HG03354 (cell line): Measurements from ENCODE around the gene EXD3.
"Not testable (repeated sequence)": the region's sequence is repeated elsewhere in the genome, so short reads cannot be mapped to it uniquely, and the experiment has no call there.

Experiments
- ATAC-seq: cut with Tn5 transposase; IDR thresholded peaks from one replicate; pipeline ENCODE4 v1.9.1; 2021; ENCODE audit warnings: mild to moderate bottlenecking; ENCODE audit not compliant: unreplicated experiment, poor library complexity, severe bottlenecking

The EXD3 gene

GRCh38 chr9:137272241-137273094 is 150.5 kb downstream of the EXD3 start:
- ATAC-seq: no peak

DNA sequence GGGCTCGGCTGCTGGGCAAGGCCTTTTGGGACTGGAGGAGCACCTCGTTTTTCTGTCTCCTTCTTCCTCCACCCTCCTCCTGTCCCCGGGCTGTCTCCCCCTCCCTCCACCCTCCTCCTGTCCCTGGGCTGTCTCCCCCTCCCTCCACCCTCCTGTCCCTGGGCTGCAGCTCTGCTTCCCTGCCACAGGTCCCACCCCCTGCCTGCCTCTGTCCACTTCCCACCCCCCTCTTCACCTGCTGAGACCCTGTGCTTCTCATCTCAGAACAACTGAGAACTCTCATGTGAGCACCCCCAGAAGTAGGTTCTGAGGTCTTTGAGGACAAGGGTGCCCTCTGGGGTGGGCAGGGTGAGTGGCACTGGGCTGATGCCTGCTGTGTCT is 151.3 kb downstream of the EXD3 start:
- no peak for ATAC-seq

DNA sequence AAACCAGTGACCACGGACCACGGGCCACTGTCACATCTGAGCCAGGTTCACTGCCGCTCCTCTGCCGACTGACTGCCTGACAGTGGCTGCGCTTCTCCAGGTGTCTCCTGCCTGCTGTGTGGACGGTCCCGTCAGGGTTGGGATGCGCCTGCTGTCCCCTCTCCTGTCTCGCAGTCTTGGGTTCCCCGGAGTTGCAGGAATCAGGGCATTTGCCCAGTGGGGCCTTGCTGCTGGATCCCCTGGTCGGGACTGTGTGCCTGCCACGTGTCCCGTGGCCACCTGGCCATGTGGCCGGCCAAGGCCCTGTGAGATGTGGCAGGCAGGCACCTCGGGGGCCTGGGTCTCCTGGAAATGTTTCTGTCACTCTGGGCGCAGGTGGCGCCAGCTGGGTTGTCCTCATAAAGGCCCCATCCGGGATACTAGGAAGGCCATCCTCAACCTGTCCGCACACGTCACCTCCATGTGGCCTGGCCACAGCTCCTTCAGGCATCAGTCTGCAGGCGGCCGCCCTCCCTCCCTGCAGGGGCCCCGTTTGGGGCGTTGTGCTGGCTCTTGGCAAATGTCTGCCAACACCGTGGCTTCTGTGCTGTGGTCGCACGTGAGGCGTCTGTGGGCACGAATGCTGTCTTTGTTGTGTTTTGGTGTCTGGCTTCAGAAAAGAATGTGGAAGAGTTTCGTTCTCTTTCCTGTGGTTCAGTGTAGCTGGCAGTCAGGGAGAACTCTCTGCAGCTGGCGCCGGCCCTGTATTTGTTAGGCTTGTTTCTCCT is 151.8 kb downstream of the EXD3 start:
- ATAC-seq: no peak

GRCh38 chr9:137269231-137269772 is 153.7 kb downstream of the EXD3 start:
- ATAC-seq: no peak

- ATAC-seq: no peak
Measured at GRCh38 chr9:137268538-137269201, 154.3 kb downstream of the EXD3 start.

DNA sequence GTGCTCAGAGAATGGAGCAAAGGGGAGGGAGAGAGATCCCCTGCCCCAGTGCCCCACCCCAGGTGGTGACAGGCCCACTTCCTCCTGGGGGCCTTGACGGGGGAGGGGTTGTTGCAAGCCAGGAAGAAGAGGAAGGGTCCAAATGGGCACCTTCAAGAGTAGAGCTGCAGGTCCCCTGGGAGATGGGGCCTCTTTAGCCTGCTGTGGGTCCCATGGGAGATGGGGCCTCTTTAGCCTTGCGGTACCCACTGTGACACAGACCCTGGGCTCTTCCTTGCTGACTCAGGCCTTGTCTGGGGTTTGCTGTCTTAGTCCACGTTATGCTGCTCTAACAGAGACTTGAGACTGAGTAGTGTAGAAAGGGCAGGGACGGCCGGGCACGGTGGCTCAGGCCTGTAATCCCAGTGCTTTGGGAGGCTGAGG is 155.0 kb downstream of the EXD3 start:
- ATAC-seq: no peak

DNA sequence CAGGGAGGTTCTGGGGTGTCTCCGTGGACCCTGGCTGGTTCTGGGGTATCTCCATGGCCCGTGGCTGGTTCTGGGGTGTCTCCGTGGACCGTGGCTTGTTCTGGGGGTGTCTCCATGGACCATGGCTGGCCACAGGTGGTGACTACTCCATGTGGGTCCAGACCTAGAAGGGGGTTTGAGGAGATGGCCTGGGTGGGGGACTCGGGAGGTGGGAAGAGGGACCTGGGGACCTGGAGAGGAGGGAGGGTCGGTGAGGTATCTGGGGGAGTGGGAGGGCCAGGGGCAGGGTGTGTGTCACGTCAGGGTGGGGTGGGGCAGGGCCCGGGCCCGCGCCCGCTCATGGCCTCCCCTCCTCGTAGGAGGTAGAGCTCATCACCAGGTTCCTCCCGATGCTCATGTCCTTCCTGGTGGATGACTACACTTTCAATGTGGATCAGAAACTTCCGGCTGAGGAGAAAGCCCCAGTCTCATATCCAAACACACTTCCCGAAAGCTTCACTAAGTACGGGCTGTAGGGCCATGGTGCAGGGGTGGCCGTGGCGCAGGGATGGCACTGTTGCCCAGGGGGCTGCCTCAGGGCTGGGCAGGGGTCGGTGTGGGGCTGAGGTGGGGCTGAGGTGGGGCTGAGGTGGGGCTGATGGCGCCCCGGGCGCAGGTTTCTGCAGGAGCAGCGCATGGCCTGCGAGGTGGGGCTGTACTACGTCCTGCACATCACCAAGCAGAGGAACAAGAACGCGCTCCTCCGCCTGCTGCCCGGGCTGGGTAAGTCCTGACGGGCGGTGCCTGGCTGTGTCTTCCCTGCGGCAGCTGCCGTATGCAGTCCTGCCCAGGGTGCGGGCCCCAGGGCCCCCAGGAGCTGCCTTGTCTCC is 156.1 kb downstream of the EXD3 start:
- no peak for ATAC-seq

DNA sequence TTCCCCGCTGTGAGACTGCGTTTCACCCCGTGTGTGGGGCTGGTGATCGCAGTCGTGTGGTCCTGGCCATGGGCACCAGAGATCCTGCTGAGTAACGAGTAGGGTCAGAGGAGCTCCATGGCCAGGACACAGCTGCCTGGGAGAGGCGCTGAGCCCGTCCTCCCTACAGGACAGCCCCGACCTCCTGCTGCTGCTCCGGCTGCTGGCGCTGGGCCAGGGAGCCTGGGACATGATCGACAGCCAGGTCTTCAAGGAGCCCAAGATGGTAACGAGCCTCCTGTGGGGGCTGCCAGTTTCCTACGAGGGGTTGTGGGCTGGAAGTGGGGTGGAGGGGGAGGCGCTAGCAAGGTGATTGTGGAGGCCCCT is 156.8 kb downstream of the EXD3 start:
- no peak for ATAC-seq

GRCh38 chr9:137265496-137266161 is 157.3 kb downstream of the EXD3 start:
- ATAC-seq: no peak

GRCh38 chr9:137264067-137264466 is 158.9 kb downstream of the EXD3 start:
- ATAC-seq: no peak

DNA sequence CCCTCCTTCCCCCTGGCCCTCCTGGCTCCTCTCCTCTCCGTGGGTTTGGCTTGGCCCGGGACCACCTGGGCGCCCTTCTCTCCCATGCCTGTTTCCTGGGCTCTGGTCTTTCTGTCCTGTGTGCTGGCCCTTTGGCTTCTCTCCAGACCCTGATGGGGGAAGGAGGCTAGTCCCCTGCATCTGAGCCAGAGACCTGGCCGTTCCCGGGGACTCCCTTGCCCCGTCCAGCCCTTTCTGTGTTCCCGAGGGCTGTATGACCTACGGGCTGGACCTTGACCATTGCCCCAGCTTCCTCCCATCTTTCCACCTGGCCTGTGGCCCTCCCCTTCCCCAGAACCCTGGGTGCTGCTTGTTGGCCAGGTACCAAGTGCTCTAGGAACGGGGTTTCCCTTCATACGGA is 159.5 kb downstream of the EXD3 start:
- ATAC-seq: no peak

DNA sequence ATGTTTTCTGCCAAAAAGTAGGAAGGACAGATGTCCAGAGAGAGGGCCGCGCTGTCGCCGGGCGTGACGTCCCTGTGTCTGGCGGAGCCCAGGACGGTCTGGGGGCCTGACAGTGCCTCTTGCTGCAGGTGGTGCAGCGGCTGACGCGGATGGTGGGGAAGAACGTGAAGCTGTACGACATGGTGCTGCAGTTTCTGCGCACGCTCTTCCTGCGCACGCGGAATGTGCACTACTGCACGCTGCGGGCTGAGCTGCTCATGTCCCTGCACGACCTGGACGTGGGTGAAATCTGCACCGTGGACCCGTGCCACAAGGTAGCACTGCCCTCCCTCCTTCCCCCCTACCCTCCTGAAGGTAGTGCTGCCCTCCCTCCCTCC is 160.1 kb downstream of the EXD3 start:
- ATAC-seq: no peak

GRCh38 chr9:137262173-137262908 is 160.6 kb downstream of the EXD3 start:
- ATAC-seq: not testable (repeated sequence)
